Activated CD4-positive, alpha-beta T cell treated with anti-CD3 and anti-CD28 coated beads for 36 hours (primary cell): ENCODE data around the gene RHOBTB3. TPM values are rescaled to one million over a fixed set of nuclear protein-coding genes. Genes with fewer than 3 reads are reported as not detected.
"Not testable (repeated sequence)": the region's sequence is repeated elsewhere in the genome, so short reads cannot be mapped to it uniquely, and the experiment has no call there.

ENCODE experiments used
- ATAC-seq: fragments of 200-7000 bp; cut with Tn5 transposase; one replicate; pipeline ENCODE4 v1.10.0; 2021; ENCODE audit warnings: mild to moderate bottlenecking, moderate library complexity
- CTCF ChIA-PET: fragments of 350-600 bp; sonication (Branson Sonifier 250); formaldehyde crosslinking; loops from one replicate; lab custom pipeline; 2021; ENCODE audit warnings: antibody characterized with exemption; lab: Charles Lee
- POLR2A ChIA-PET: fragments of 350-600 bp; sonication (Branson Sonifier 250); formaldehyde crosslinking; loops from one replicate; lab custom pipeline; 2021; ENCODE audit warnings: antibody characterized with exemption, inconsistent platforms; lab: Charles Lee
- DNase-seq: peaks from one replicate; pipeline ENCODE4 v3.0.0-alpha.2; 2020
- H3K27ac Mint-ChIP-seq: one replicate; pipeline ENCODE4 v1.8.0; 2021; ENCODE audit warnings: mixed read lengths
- H3K27me3 Mint-ChIP-seq: one replicate; pipeline ENCODE4 v1.8.0; 2021; ENCODE audit warnings: mixed read lengths
- H3K36me3 Mint-ChIP-seq: one replicate; pipeline ENCODE4 v1.8.0; 2021; ENCODE audit warnings: low read depth, mixed read lengths
- H3K4me1 Mint-ChIP-seq: one replicate; pipeline ENCODE4 v1.8.0; 2021; ENCODE audit warnings: mixed read lengths
- H3K4me3 Mint-ChIP-seq: one replicate; pipeline ENCODE4 v1.8.0; 2021; ENCODE audit warnings: mild to moderate bottlenecking, moderate library complexity, mixed read lengths
- H3K9me3 Mint-ChIP-seq: one replicate; pipeline ENCODE4 v1.8.0; 2021; ENCODE audit warnings: low read depth, mixed read lengths
- intact Hi-C, 2 experiments: fragments of 100-400 bp; cut with DNase I in 1 of 2; cut with micrococcal nuclease in 1 of 2; formaldehyde crosslinking; loops; one replicate each; pipeline versions ENCODE4 v1.14.2 to v1.15.1; 2022 to 2024; cut with DNase I, micrococcal nuclease
- total RNA-seq, 2 experiments: library from RNA; stranded (reverse); gene quantifications; one replicate each; pipeline ENCODE4 v1.2.3, GENCODE V29; 2021

The RHOBTB3 gene
- total RNA-seq, 2 experiments from 2014 or later = 3.3 to 3.5 TPM

DNA sequence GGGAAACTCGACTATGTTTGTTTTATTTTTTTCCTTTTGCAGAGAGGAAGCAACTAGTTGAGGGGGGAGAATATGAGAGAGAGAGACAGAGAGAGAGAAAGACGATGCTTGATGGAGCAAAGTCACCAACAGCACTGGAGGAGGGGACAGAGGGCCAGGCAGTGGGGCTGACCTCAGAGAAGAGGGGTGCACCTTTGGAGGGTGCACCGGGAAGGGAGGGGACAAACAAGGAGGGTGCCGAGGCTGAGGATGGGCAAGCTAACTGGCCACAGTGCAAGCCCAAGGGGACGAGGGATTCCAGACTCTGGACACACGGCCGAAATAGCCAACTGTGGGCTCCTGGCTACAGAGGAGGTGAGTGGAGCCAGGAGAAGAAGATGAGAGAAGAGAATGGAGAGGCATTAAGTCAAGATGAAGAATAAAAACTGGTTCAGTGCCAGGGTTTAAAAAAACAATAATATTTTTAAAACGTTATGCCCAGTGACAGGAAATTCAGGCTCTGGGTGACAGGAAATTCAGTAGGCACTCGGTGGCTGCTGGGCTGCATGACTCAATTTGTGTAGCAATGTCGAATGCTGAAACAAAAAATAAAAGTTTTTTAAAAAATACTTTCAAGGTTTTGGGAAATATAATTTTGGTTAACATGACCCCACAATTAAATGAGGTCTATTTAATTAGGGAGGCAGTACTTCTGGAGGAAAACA is 104.7 kb downstream of the RHOBTB3 start:
- H3K27me3 Mint-ChIP-seq = no peaks in the 10 kb centered on the region
- H3K9me3 Mint-ChIP-seq = no peaks in the 10 kb centered on the region
- DNase-seq (peak; percentile 49), ATAC-seq (no peak)
- H3K4me3 Mint-ChIP-seq = peak overlapping the region; percentile 79
- peak overlapping the region; percentile 91 for H3K27ac Mint-ChIP-seq
- H3K4me1 Mint-ChIP-seq = peaks cover 44% of the 10 kb centered on the region
- CTCF ChIA-PET = interaction anchor here (1.1 to 4.7 kb wide), 7 partner anchors 8 to 115 kb away, joined by 3 to 27 read pairs (median 6); no protein-coding TSS in a partner anchor
- POLR2A ChIA-PET = no interaction called here
- intact Hi-C loops = loop anchor here (2.0 kb wide), 2 partner anchors 27 to 189 kb away; partner anchors contain the start of gene RFESD (in 1 of the 2)
- H3K36me3 Mint-ChIP-seq = no peaks in the 10 kb centered on the region

DNA sequence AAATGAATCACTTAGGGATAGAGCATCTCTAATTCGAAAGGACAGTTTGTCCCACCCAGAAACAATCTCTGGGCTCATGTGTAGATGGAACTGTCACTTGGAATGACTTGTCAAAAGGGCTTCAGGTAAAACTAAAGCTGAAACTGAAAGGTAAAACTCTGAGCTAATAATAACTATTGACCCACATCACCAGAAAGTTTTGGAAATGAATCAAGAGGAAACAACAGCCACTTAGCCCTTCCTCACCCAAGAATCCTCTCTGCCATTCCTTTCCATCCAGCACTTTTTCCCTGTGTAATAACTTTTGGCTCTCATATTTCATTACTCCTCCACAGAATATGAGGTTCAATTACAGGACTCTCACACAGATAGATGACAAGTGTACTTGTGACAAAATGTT is 105.4 kb downstream of the RHOBTB3 start:
- ChIA-PET POLR2A (no interaction called here), CTCF (interaction anchor here (1.1 to 4.7 kb wide), 6 partner anchors 9 to 115 kb away, joined by 3 to 27 read pairs (median 6); no protein-coding TSS in a partner anchor)
- Mint-ChIP-seq H3K4me1 (peaks cover 44% of the 10 kb centered on the region), H3K4me3 (peak overlapping the region; percentile 79), H3K27ac (peak overlapping the region; percentile 91), H3K9me3 (no peaks in the 10 kb centered on the region), H3K36me3 (no peaks in the 10 kb centered on the region), H3K27me3 (no peaks in the 10 kb centered on the region)
- intact Hi-C loops = no loop called here
- ATAC-seq = no peak
- DNase-seq = no peak

DNA sequence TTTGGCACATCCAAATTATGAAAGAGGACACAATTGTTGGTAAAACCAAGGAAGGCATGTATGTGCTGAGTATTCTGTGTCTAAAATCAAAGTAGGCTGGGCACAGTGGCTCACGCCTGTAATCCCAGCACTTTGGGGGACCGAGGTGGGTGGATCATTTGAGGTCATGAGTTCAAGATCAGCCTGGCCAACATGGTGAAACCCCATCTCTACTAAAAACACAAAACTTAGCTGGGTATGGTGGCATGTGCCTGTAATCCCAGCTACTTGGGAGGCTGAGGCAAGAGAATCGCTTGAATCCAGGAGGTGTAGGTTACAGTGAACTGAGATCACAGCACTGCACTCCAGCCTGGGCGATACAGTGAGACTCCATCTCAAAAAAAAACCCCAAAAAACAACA is 105.8 kb downstream of the RHOBTB3 start:
- H3K9me3 Mint-ChIP-seq, ATAC-seq, DNase-seq, POLR2A ChIA-PET, intact Hi-C loops, H3K4me3 Mint-ChIP-seq, H3K36me3 Mint-ChIP-seq, H3K27me3 Mint-ChIP-seq: not testable (repeated sequence)
- Mint-ChIP-seq H3K27ac (peak overlapping the region; percentile 91), H3K4me1 (peaks cover 44% of the 10 kb centered on the region)
- CTCF ChIA-PET = interaction anchor here (0.7 to 4.7 kb wide), 8 partner anchors 9 to 116 kb away, joined by 3 to 27 read pairs (median 6); no protein-coding TSS in a partner anchor

DNA sequence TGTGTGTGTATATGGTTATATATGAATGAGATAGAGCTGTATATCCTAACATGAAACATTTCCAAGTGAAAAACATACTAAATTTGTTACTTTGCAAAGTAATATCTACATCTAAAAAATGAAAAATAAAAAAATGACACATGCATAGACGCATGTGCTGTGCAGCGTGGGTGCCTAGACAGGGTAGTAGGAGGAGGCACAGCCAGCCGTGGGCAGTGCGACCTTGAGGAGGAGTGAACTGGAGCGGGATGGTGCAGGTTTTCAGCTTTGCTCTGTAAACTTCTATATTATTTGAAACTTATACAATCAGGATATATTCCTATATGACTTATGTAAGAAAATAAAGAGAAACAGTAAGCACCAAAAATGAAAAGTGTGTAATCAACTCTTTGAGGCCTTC is 106.4 kb downstream of the RHOBTB3 start:
- Mint-ChIP-seq H3K4me3 (no peak overlapping the region), H3K27me3 (no peaks in the 10 kb centered on the region), H3K27ac (peak overlapping the region; percentile 49), H3K4me1 (peaks cover 45% of the 10 kb centered on the region), H3K36me3 (no peaks in the 10 kb centered on the region), H3K9me3 (no peaks in the 10 kb centered on the region)
- ATAC-seq (no peak), DNase-seq (no peak)
- ChIA-PET CTCF (interaction anchor here (0.7 to 4.7 kb wide), 4 partner anchors 8 to 70 kb away, joined by 3 to 27 read pairs (median 8); no protein-coding TSS in a partner anchor), POLR2A (interaction anchor here (0.6 to 0.8 kb wide), 2 partner anchors 13 to 96 kb away, joined by 3 to 4 read pairs; no protein-coding TSS in a partner anchor)
- intact Hi-C loops = no loop called here

DNA sequence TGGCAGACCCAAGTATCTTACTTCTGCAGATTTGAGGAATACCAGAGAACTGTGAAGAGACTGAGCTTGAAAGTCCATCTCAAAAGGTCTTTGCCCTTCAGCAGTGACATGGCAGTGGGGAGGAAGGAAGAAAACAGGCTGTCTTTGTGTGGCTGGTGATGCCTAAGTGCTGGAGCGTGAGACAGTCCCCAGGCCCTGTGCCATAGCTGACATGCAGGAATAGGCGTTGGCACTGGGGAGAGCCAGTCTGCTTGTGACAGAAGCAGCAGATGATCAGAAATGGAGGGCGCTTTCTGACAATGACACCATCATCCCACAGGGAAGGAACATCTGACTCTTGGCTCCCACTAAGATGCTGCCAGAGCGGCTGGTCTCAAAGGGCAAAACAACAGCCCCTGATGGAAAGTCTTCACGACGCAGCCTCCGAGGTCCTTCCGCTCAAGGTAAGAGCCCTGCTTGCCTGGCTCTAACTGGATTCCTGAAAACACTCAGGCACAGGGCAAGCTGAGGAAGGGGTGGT is 106.9 kb downstream of the RHOBTB3 start:
- intact Hi-C loops = no loop called here
- H3K27ac Mint-ChIP-seq = peak overlapping the region; percentile 49
- H3K36me3 Mint-ChIP-seq = no peaks in the 10 kb centered on the region
- H3K27me3 Mint-ChIP-seq = no peaks in the 10 kb centered on the region
- CTCF ChIA-PET = interaction anchor here (0.5 to 4.7 kb wide), 5 partner anchors 8 to 57 kb away, joined by 3 to 27 read pairs (median 4); no protein-coding TSS in a partner anchor
- H3K4me3 Mint-ChIP-seq = no peak overlapping the region
- no peaks in the 10 kb centered on the region for H3K9me3 Mint-ChIP-seq
- peaks cover 46% of the 10 kb centered on the region for H3K4me1 Mint-ChIP-seq
- ATAC-seq = no peak
- DNase-seq = no peak
- POLR2A ChIA-PET = interaction anchor here (0.6 to 0.8 kb wide), 2 partner anchors 14 to 97 kb away, joined by 3 to 4 read pairs; no protein-coding TSS in a partner anchor

DNA sequence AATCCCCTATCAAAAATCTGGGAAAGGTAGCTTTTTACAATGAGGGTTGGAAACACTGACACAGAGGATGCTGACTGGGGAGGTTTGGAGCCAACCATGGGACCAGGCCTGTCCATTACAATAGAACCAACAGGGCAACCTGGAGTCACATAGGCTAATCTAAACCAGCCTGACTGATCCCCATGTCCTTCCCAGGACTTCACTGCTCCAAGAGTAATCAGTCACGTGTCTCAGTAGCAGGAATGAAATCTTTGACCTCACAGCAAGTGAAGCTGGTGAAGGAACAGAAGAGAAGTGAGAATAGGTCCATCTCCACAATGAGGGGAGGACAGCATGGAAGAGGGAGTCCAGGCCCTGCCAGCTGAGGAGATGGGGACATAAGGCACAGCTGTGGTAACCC is 107.4 kb downstream of the RHOBTB3 start:
- ChIA-PET POLR2A (interaction anchor here (0.6 to 0.8 kb wide), 2 partner anchors 15 to 32 kb away, joined by 3 read pairs; no protein-coding TSS in a partner anchor), CTCF (interaction anchor here (0.5 to 1.7 kb wide), 5 partner anchors 11 to 174 kb away, joined by 3 to 10 read pairs (median 4); no protein-coding TSS in a partner anchor)
- DNase-seq (no peak), ATAC-seq (no peak)
- intact Hi-C loops = no loop called here
- peaks cover 49% of the 10 kb centered on the region for H3K4me1 Mint-ChIP-seq
- no peaks in the 10 kb centered on the region for H3K27me3 Mint-ChIP-seq
- no peak overlapping the region for H3K4me3 Mint-ChIP-seq
- no peak overlapping the region for H3K27ac Mint-ChIP-seq
- no peaks in the 10 kb centered on the region for H3K9me3 Mint-ChIP-seq
- no peaks in the 10 kb centered on the region for H3K36me3 Mint-ChIP-seq

DNA sequence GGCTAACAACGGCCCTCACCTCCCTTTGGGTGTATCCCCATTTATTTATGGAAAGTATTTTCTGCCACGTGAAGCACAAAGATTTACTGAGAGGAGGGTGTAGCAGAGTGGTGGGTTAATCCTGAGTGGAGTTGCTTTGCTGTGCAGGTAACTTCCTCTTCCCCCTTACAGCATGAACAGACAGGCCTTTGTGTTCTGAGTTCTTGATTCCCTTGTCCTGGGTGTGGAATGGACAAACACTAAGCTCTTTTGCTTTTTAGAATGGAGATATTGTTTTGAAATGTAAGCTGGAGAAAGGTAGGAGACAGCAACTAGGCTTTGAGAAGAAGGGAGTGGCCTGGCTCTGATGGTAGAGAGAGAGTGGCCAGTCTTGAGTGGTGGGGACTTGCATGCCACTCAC is 108.5 kb downstream of the RHOBTB3 start:
- no peak for ATAC-seq

DNA sequence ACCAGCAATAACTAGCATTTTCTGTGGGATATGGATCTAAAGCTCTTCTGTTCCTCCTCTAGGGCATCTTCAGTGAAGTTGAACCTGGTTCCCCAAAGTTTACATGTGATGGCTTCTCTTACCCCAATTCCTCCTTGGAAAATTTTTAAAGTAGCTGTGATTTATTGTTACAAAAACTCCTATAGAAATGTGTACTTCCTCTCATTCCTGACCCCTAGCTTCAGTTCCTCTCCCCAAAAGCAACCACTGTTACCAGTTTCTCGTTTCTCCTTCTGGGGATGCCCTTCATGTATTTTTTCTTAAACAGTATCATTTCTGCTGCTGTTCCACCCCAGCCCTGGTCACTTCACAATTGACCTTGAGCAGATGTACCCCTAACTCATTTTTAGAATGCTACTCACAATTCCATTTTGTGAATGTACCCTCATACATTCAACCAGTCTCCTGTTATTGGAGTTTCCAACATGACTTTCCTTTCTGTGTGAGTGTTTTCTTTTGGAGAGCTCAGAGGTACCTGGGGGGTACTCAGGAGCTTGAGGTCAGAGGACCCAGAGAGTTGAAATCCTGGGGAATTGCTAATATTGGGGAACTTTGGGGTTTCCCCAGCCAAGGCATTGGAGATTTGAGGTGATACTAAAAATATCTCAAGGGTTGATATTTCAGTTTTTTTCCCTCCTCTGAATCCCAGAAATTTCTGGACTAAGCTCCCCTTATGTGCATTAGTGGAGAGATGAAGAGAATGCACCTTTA is 110.0 kb downstream of the RHOBTB3 start:
- Mint-ChIP-seq H3K9me3 (no peaks in the 10 kb centered on the region), H3K4me1 (peaks cover 32% of the 10 kb centered on the region), H3K27me3 (no peaks in the 10 kb centered on the region), H3K36me3 (no peaks in the 10 kb centered on the region), H3K4me3 (no peak overlapping the region), H3K27ac (no peak overlapping the region)
- intact Hi-C loops = loop anchor here in 1 of 2 experiments (10.0 kb wide), 1 partner anchor 556 kb away; the partner anchor contains the start of gene MCTP1
- CTCF ChIA-PET = interaction anchor here (0.7 to 2.1 kb wide), 7 partner anchors 13 to 195 kb away, joined by 3 to 17 read pairs (median 4); partner anchors contain the start of genes GLRX and RFESD
- POLR2A ChIA-PET = interaction anchor here (1.0 kb wide), 1 partner anchor 7 kb away, joined by 4 read pairs; no protein-coding TSS in a partner anchor
- DNase-seq (no peak), ATAC-seq (no peak)

More for the DNA sequence above, 108.5 kb downstream of the RHOBTB3 start:
- no peak for DNase-seq
- no peaks in the 10 kb centered on the region for H3K27me3 Mint-ChIP-seq
- peak overlapping the region; percentile 51 for H3K27ac Mint-ChIP-seq
- no peak overlapping the region for H3K4me3 Mint-ChIP-seq
- peaks cover 41% of the 10 kb centered on the region for H3K4me1 Mint-ChIP-seq
- H3K36me3 Mint-ChIP-seq = no peaks in the 10 kb centered on the region
- POLR2A ChIA-PET = no interaction called here
- intact Hi-C loops = loop anchor here in 1 of 2 experiments (10.0 kb wide), 1 partner anchor 555 kb away; the partner anchor contains the start of gene MCTP1
- CTCF ChIA-PET = interaction anchor here (0.7 to 1.7 kb wide), 4 partner anchors 24 to 176 kb away, joined by 3 to 7 read pairs (median 3); no protein-coding TSS in a partner anchor
- H3K9me3 Mint-ChIP-seq = no peaks in the 10 kb centered on the region

DNA sequence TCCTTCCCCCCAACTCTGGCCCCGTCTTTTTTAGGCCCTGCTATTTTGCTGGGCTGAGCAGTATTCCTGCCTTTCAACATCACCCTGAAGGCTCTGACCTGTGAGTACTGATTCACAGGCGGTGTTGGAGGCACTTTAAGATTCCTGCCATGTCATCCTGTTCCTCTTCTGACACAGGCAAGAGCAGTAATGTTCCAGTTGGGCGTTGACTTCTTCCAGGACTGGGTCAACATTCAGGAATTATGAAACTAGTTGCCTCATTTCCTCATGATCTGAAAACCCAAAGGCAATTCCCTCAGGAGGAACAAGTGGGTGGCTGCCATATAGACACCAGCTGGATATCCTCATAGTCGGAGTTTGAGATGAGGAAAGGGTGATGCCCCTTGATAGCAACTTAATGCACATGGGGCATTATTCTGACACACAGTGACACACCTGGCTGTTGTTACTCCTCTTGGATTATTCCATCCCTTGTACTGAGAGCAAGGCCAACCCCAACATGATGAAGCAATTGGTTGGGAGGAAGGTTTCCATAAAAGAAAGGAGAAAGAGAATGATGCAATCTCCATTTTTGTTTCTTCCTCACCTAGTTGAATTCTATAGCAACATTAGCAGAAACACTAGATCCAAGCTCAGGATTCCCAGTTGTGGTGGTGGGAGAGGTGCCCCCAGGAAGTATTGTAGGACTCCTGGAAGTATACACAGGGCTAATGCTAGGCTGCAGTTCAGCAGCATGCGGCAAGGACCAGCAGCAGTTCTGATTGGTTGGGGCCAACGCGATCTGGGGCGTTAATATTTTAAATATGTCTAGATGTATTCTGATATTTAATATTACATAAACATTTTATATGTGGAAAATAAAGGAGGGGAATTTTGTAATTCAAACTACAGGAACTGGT is 111.0 kb downstream of the RHOBTB3 start:
- Mint-ChIP-seq H3K9me3 (no peaks in the 10 kb centered on the region), H3K27me3 (no peaks in the 10 kb centered on the region), H3K4me1 (peaks cover 22% of the 10 kb centered on the region), H3K36me3 (no peaks in the 10 kb centered on the region), H3K4me3 (no peak overlapping the region), H3K27ac (no peak overlapping the region)
- DNase-seq = no peak
- POLR2A ChIA-PET = no interaction called here
- CTCF ChIA-PET = interaction anchor here (0.7 to 2.1 kb wide), 5 partner anchors 17 to 196 kb away, joined by 3 to 17 read pairs (median 3); partner anchors contain the start of gene RFESD
- ATAC-seq = no peak
- intact Hi-C loops = loop anchor here (2.0 to 10.0 kb wide), 3 partner anchors 17 to 557 kb away; partner anchors contain the start of genes ARSK (in 1 of the 2), MCTP1 (in 1 of the 2) and SKIC3 (in 1 of the 2)
